ENCODE data around the gene SLC39A11. TPM values are rescaled to one million over a fixed set of nuclear protein-coding genes. Genes with fewer than 3 reads are reported as not detected.

Gene SLC39A11
- total RNA-seq, 1 experiment from 2014 or later = 46.4 TPM

- no peak for TF ChIP-seq CTCF (IDR thresholded peaks at IDR 0.05 in 2 of 3, conservative IDR thresholded peaks at IDR 0.05 in 1 of 3; ENCODE audit: borderline replicate concordance in 1 of 3, insufficient read depth in 1 of 3, low read depth in 2 of 3, low read length in 2 of 3)
Measured at GRCh38 chr17:72977771-72978417, 114.6 kb downstream of the SLC39A11 start (continued).

- TSS peak; percentile 76 for BruUV-seq (replicated peaks)
- Histone ChIP-seq H3K9me3 (ENCODE audit: control insufficient read depth in 1 of 2, insufficient read depth in 1 of 2, low read depth in 1 of 2, low read length in 2 of 2) (peaks cover 0 to 3% of the 10 kb centered on the region in 2 experiments; a peak in 1 of 4 replicates), H3K27me3 (ENCODE audit: insufficient read depth, low read length) (no peaks in the 10 kb centered on the region), H2AFZ (ENCODE audit: low read depth, low read length, poor library complexity, severe bottlenecking) (peak overlapping the region; percentile 23), H3K4me1 (ENCODE audit: control insufficient read depth in 1 of 2, insufficient read depth in 2 of 2, low read length in 2 of 2) (peaks cover 31 to 47% of the 10 kb centered on the region in 2 experiments), H3K4me2 (ENCODE audit: low read length) (peak overlapping the region; percentile 77), H3K27ac (ENCODE audit: low read depth, low read length) (peak overlapping the region; percentile 93), H4K20me1 (ENCODE audit: insufficient read depth) (no peaks in the 10 kb centered on the region), H3K9me2 (ENCODE audit: insufficient read depth) (no peaks in the 10 kb centered on the region), H3K9ac (ENCODE audit: low read length) (peak overlapping the region; percentile 59), H3K36me3 (ENCODE audit: control insufficient read depth in 1 of 2, insufficient read depth in 2 of 2, low read length in 2 of 2) (0 out of 4 replicates have a peak, but pooled peaks cover 0 to 3% of the 10 kb centered on the region in 2 experiments), H3K4me3 (replicated peaks in 1 of 2; ENCODE audit: low read depth in 1 of 2, low read length in 2 of 2) (peak overlapping the region; percentile 37 to 49), H3K79me2 (ENCODE audit: insufficient read depth, low read length) (no peaks in the 10 kb centered on the region)
- intact Hi-C loops (cut with micrococcal nuclease) = loop anchor here (5.0 to 10.0 kb wide), 2 partner anchors 85 to 152 kb away; no protein-coding TSS in a partner anchor
- DNase-seq (ENCODE audit: low read depth, low spot score) (peak; percentile 82), ATAC-seq (peak; percentile 76)
- ChIA-PET CTCF (interaction anchor here (0.5 to 3.6 kb wide), 7 partner anchors 9 to 420 kb away, joined by 3 to 43 read pairs (median 3); no protein-coding TSS in a partner anchor), RAD21 (ENCODE audit: low non-redundant PET in 1 of 2, low total read pairs in 2 of 2, uncharacterized antibody in 2 of 2, unreplicated experiment in 2 of 2) (interaction anchor here (0.6 to 1.7 kb wide), 4 partner anchors 9 to 250 kb away, joined by 3 to 4 read pairs (median 3); no protein-coding TSS in a partner anchor), POLR2A (interaction anchor here (2.1 to 2.8 kb wide), 2 partner anchors 9 to 10 kb away, joined by 4 to 15 read pairs; no protein-coding TSS in a partner anchor)
- TF ChIP-seq MAX (IDR thresholded peaks at IDR 0.05) = peak; percentile 81
- no peak for TF ChIP-seq CTCF (IDR thresholded peaks at IDR 0.05 in 2 of 3, conservative IDR thresholded peaks at IDR 0.05 in 1 of 3; ENCODE audit: borderline replicate concordance in 1 of 3, insufficient read depth in 1 of 3, low read depth in 2 of 3, low read length in 2 of 3)
- no peak for TF ChIP-seq ATF3 (IDR thresholded peaks at IDR 0.05)
- no peak for TF ChIP-seq REST (IDR thresholded peaks at IDR 0.05; ENCODE audit: low read depth)
- TF ChIP-seq POLR2AphosphoS5 (IDR thresholded peaks at IDR 0.05; ENCODE audit: low read depth, low read length) = peak; percentile 40; the same call in 1 of the 2 replicates
- no peak for TF ChIP-seq ZNF274 (IDR thresholded peaks at IDR 0.05; ENCODE audit: low read depth, low read length)
- TF ChIP-seq YY1 (IDR thresholded peaks at IDR 0.05; ENCODE audit: extremely low read depth, insufficient replicate concordance, low read depth, low read length) = peak; percentile 35
- peak; percentile 20; the same call in 1 of the 2 replicates for TF ChIP-seq ZFX (IDR thresholded peaks at IDR 0.05)
- no peak for TF ChIP-seq SIN3A (IDR thresholded peaks at IDR 0.05; ENCODE audit: low read depth)
- peak; percentile 80 for TF ChIP-seq CBX3 (IDR thresholded peaks at IDR 0.05; ENCODE audit: low read depth)
- TF ChIP-seq POLR2A (IDR thresholded peaks at IDR 0.05; ENCODE audit: borderline replicate concordance, extremely low read depth, insufficient read depth, insufficient read length) = no peak
Measured at GRCh38 chr17:72976971-72977770, 115.3 kb downstream of the SLC39A11 start.
